ENCODE results near the gene OXSR1. TPM values are rescaled to one million over a fixed set of nuclear protein-coding genes. Genes with fewer than 3 reads are reported as not detected.

OXSR1 gene
- total and polyA plus RNA-seq, 2 experiments from 2014 or later: 16.0 to 41.1 TPM

- Histone ChIP-seq H3K27me3 (ENCODE audit: insufficient read depth) (no peaks in the 10 kb centered on the region), H3K27ac (ENCODE audit: low read depth) (no peak overlapping the region), H3K4me1 (ENCODE audit: insufficient read depth) (peaks cover 17% of the 10 kb centered on the region), H3K9me2 (ENCODE audit: insufficient read depth) (no peaks in the 10 kb centered on the region), H4K20me1 (replicated peaks; ENCODE audit: insufficient read depth) (peaks cover 52% of the 10 kb centered on the region), H3K4me3 (no peak overlapping the region), H3F3A (replicated peaks; ENCODE audit: low read depth) (no peaks in the 10 kb centered on the region), H3K36me3 (ENCODE audit: insufficient read depth) (no peaks in the 10 kb centered on the region), H3K79me2 (replicated peaks; ENCODE audit: insufficient read depth) (peaks cover 99% of the 10 kb centered on the region), H2AFZ (no peak overlapping the region), H3K4me2 (no peak overlapping the region)
- H3K4me3 Mint-ChIP-seq: no peak overlapping the region
- H3K27me3 Mint-ChIP-seq (ENCODE audit: insufficient read depth, low read depth, poor library complexity): no peaks in the 10 kb centered on the region
- H3K27ac Mint-ChIP-seq: 0 out of 2 replicates have a peak overlapping the region, but pooled peaks have one; percentile 54
- H3K4me1 Mint-ChIP-seq: peaks cover 26% of the 10 kb centered on the region
- DNase-seq (ENCODE audit: low spot score) (no peak), ATAC-seq (no peak)
- 0 out of 3 replicates have a peak, but pooled peaks cover 3% of the 10 kb centered on the region for H3K36me3 Mint-ChIP-seq (ENCODE audit: low read depth)
- no peaks in the 10 kb centered on the region for H3K9me3 Mint-ChIP-seq
- TF ChIP-seq CTCF (conservative IDR thresholded peaks at IDR 0.05; ENCODE audit: low read depth in 2 of 2) (no peak), NANOG (IDR thresholded peaks at IDR 0.05; ENCODE audit: borderline replicate concordance) (no peak), ZNF462 (CRISPR knock-in tag; IDR thresholded peaks at IDR 0.05) (no peak), STAT1 (IDR thresholded peaks at IDR 0.05; ENCODE audit: unreplicated experiment) (no peak), EZH2 (IDR thresholded peaks at IDR 0.05; ENCODE audit: low read depth, unreplicated experiment) (no peak), POLR2AphosphoS5 (IDR thresholded peaks at IDR 0.05; ENCODE audit: low read depth) (no peak), ZNF331 (CRISPR knock-in tag; IDR thresholded peaks at IDR 0.05; ENCODE audit: low read depth) (no peak), JUNB (IDR thresholded peaks at IDR 0.05; ENCODE audit: unreplicated experiment) (no peak), ETS1 (IDR thresholded peaks at IDR 0.05) (no peak), REST (IDR thresholded peaks at IDR 0.05; ENCODE audit: unreplicated experiment) (no peak), EZH2phosphoT487 (IDR thresholded peaks at IDR 0.05; ENCODE audit: unreplicated experiment) (no peak), CREB1 (CRISPR knock-in tag; IDR thresholded peaks at IDR 0.05; ENCODE audit: low read depth) (no peak), ZNF114 (CRISPR knock-in tag; IDR thresholded peaks at IDR 0.05) (no peak)
These were observed 11.8 kb downstream of the OXSR1 start for GRCh38 chr3:38177181-38177580.
